Muscle of back (tissue), 11 donors: Measurements from ENCODE around the gene ERC2. TPM values are rescaled to one million over a fixed set of nuclear protein-coding genes. Genes with fewer than 3 reads are reported as not detected.

ENCODE experiments used
- DNase-seq, 3 donors: peaks; one replicate each; pipeline versions ENCODE4 v3.0.0 to v3.0.0-alpha.2; 2013
- polyA plus RNA-seq, 10 donors: library from polyadenylated mRNA; unstranded; fragments of 120-200 nt; gene quantifications; one replicate each; pipeline ENCODE4 v1.2.1, GENCODE V29; 2013; ENCODE audit not compliant: insufficient read length in 10 of 10

ERC2 gene
- polyA plus RNA-seq, 10 donors = 0.76 to 2.5 (median 1.6) TPM

- no peak for DNase-seq
Measured at GRCh38 chr3:55716611-55717225, 751.5 kb downstream of the ERC2 start.

GRCh38 chr3:55716044-55716443 lies 752.2 kb downstream of the ERC2 start:
- no peak for DNase-seq

GRCh38 chr3:55714057-55714456 lies 754.2 kb downstream of the ERC2 start:
- no peak for DNase-seq

GRCh38 chr3:55711646-55712045 lies 756.6 kb downstream of the ERC2 start:
- no peak for DNase-seq

GRCh38 chr3:55709411-55710012 lies 758.8 kb downstream of the ERC2 start:
- DNase-seq = peak in 1 of 3 donors; percentile 45

- DNase-seq = no peak
Measured at GRCh38 chr3:55708921-55709320, 759.3 kb downstream of the ERC2 start.

- DNase-seq = no peak
Measured at GRCh38 chr3:55708242-55708641, 760.0 kb downstream of the ERC2 start.

- DNase-seq = peak in 1 of 3 donors; percentile 47
Measured at GRCh38 chr3:55704521-55704920, 763.7 kb downstream of the ERC2 start.

- no peak for DNase-seq
Measured at GRCh38 chr3:55702822-55703221, 765.4 kb downstream of the ERC2 start.

- no peak for DNase-seq
Measured at GRCh38 chr3:55701997-55702396, 766.3 kb downstream of the ERC2 start.

GRCh38 chr3:55698831-55699230 lies 769.4 kb downstream of the ERC2 start:
- DNase-seq = no peak

GRCh38 chr3:55697177-55697865 lies 770.9 kb downstream of the ERC2 start:
- DNase-seq = no peak

GRCh38 chr3:55692957-55693558 lies 775.2 kb downstream of the ERC2 start:
- peak in 1 of 3 donors; percentile 46 for DNase-seq

- DNase-seq = no peak
Measured at GRCh38 chr3:55692295-55692956, 775.8 kb downstream of the ERC2 start.

- no peak for DNase-seq
Measured at GRCh38 chr3:55691141-55691540, 777.1 kb downstream of the ERC2 start.

GRCh38 chr3:55690726-55691125 lies 777.5 kb downstream of the ERC2 start:
- DNase-seq = no peak

GRCh38 chr3:55690177-55690576 lies 778.1 kb downstream of the ERC2 start:
- no peak for DNase-seq

- DNase-seq = no peak
Measured at GRCh38 chr3:55688154-55688553, 780.1 kb downstream of the ERC2 start.

- no peak for DNase-seq
Measured at GRCh38 chr3:55687526-55687925, 780.7 kb downstream of the ERC2 start.

- peak; percentile 65 to 81 (median 69) for DNase-seq
Measured at GRCh38 chr3:55686426-55687254, 781.6 kb downstream of the ERC2 start.

- no peak for DNase-seq
Measured at GRCh38 chr3:55683666-55684270, 784.5 kb downstream of the ERC2 start.
